IMR-90 (cell line): ENCODE results near the gene THYN1. TPM values are rescaled to one million over a fixed set of nuclear protein-coding genes. Genes with fewer than 3 reads are reported as not detected.

Source experiments
- ATAC-seq: fragments of 200-7000 bp; cut with Tn5 transposase; 2 replicates; pipeline ENCODE4 v1.9.1; 2020; ENCODE audit warnings: low read depth, mild to moderate bottlenecking, moderate library complexity
- Bru-seq: library from RNA; stranded (reverse); fragments of 400-500 nt; gene quantifications from one replicate; lab custom pipeline; 2021; lab: Mats Ljungman, UMichigan
- BruChase-seq, 2 experiments: library from RNA; stranded (reverse); fragments of 400-500 nt; gene quantifications; one replicate each; lab custom pipeline; 2021; lab: Mats Ljungman, UMichigan
- BruUV-seq: library from RNA; stranded (reverse); fragments of 400-500 nt; replicated peaks from 2 replicates; lab custom pipeline; 2021; lab: Mats Ljungman, UMichigan
- CTCF ChIA-PET: fragments of 300-600 bp; formaldehyde crosslinking; extraction: SDS; loops from one replicate; lab custom pipeline; 2021; ENCODE audit warnings: antibody characterized with exemption; lab: Yijun Ruan, JAX
- POLR2A ChIA-PET: fragments of 300-600 bp; sonication (Branson Sonifier 250); formaldehyde crosslinking; loops from one replicate; lab custom pipeline; 2022; ENCODE audit warnings: antibody characterized with exemption; ENCODE audit not compliant: unreplicated experiment; lab: Charles Lee
- DNase-seq: peaks from one replicate; pipeline ENCODE4 v3.0.0; 2013
- H2AFZ ChIP-seq: replicated peaks from 2 replicates; pipeline ENCODE3; 2013; ENCODE audit warnings: low read length, mild to moderate bottlenecking; ENCODE audit not compliant: poor library complexity
- H2AK5ac ChIP-seq: 2 replicates; pipeline ENCODE4 v1.6.1; 2013; ENCODE audit warnings: low read depth, low read length, inconsistent platforms
- H2AK9ac ChIP-seq: replicated peaks from 2 replicates; pipeline ENCODE3; 2013; ENCODE audit warnings: mild to moderate bottlenecking, low read depth, low read length, moderate library complexity; ENCODE audit not compliant: poor library complexity
- H2BK120ac ChIP-seq: 2 replicates; pipeline ENCODE4 v1.6.1; 2013; ENCODE audit warnings: low read depth, low read length, inconsistent platforms
- H2BK15ac ChIP-seq: 3 replicates; pipeline ENCODE4 v1.6.1; 2013; ENCODE audit warnings: low read depth, low read length, inconsistent platforms
- H2BK20ac ChIP-seq: 2 replicates; pipeline ENCODE4 v1.6.1; 2013; ENCODE audit warnings: low read depth, mild to moderate bottlenecking, inconsistent platforms, low read length, moderate library complexity
- H2BK5ac ChIP-seq: 2 replicates; pipeline ENCODE4 v1.6.1; 2013; ENCODE audit warnings: mild to moderate bottlenecking, low read depth, low read length, inconsistent platforms; ENCODE audit not compliant: poor library complexity, severe bottlenecking
- H3K14ac ChIP-seq: replicated peaks from 2 replicates; pipeline ENCODE4 v1.6.1; 2013; ENCODE audit warnings: low read depth, low read length, inconsistent platforms
- H3K18ac ChIP-seq: 2 replicates; pipeline ENCODE4 v1.6.1; 2013; ENCODE audit warnings: low read depth, low read length, control low read depth
- H3K23ac ChIP-seq: 2 replicates; pipeline ENCODE4 v1.6.1; 2013; ENCODE audit warnings: low read depth, low read length, inconsistent platforms
- H3K27ac ChIP-seq: 2 replicates; pipeline ENCODE4 v1.5.1; 2013; ENCODE audit warnings: mild to moderate bottlenecking, control low read depth, low read length; ENCODE audit not compliant: insufficient read depth
- H3K27me3 ChIP-seq: 2 replicates; pipeline ENCODE4 v1.6.1; 2013; ENCODE audit warnings: low read length; ENCODE audit not compliant: control insufficient read depth, insufficient read depth
- H3K36me3 ChIP-seq: 2 replicates; pipeline ENCODE4 v1.6.1; 2013; ENCODE audit warnings: low read length, mixed read lengths; ENCODE audit not compliant: control insufficient read depth, insufficient read depth
- H3K4ac ChIP-seq: 2 replicates; pipeline ENCODE4 v1.6.1; 2013; ENCODE audit warnings: low read depth, low read length, inconsistent platforms
- H3K4me1 ChIP-seq: 2 replicates; pipeline ENCODE4 v1.6.1; 2013; ENCODE audit warnings: low read length, mixed read lengths; ENCODE audit not compliant: control insufficient read depth, insufficient read depth
- H3K4me2 ChIP-seq: 2 replicates; pipeline ENCODE4 v1.6.1; 2013; ENCODE audit warnings: low read depth, mild to moderate bottlenecking, control low read depth, low read length, moderate library complexity
- H3K4me3 ChIP-seq: 2 replicates; pipeline ENCODE4 v1.5.1; 2013; ENCODE audit warnings: low read depth, mild to moderate bottlenecking, control low read depth, low read length, moderate library complexity; ENCODE audit not compliant: insufficient read depth
- H3K56ac ChIP-seq: 2 replicates; pipeline ENCODE4 v1.6.1; 2013; ENCODE audit warnings: low read length, inconsistent platforms; ENCODE audit not compliant: insufficient read depth; ENCODE audit errors: extremely low read depth
- H3K79me1 ChIP-seq, 2 experiments: 2 replicates each; pipeline ENCODE4 v1.6.1; 2013; ENCODE audit warnings: low read length in 2 of 2, inconsistent platforms in 1 of 2, low read depth in 1 of 2
- H3K9ac ChIP-seq: 2 replicates; pipeline ENCODE4 v1.6.1; 2013; ENCODE audit warnings: low read depth, low read length, control low read depth
- H3K9me1 ChIP-seq: 2 replicates; pipeline ENCODE4 v1.6.1; 2013; ENCODE audit warnings: low read length, inconsistent platforms; ENCODE audit not compliant: insufficient read depth
- H3K9me3 ChIP-seq: 2 replicates; pipeline ENCODE4 v1.6.1; 2013; ENCODE audit warnings: low read length; ENCODE audit not compliant: control insufficient read depth, insufficient read depth
- H4K20me1 ChIP-seq: 2 replicates; pipeline ENCODE4 v1.6.1; 2013; ENCODE audit warnings: low read length, inconsistent platforms; ENCODE audit not compliant: insufficient read depth
- H4K5ac ChIP-seq: 2 replicates; pipeline ENCODE4 v1.6.1; 2013; ENCODE audit warnings: mild to moderate bottlenecking, low read depth, low read length, control low read depth
- H4K8ac ChIP-seq, 2 experiments: 2 replicates each; pipeline ENCODE4 v1.6.1; 2013; ENCODE audit warnings: low read depth in 2 of 2, low read length in 2 of 2, control low read depth in 1 of 2, inconsistent platforms in 1 of 2
- H4K91ac ChIP-seq: 2 replicates; pipeline ENCODE4 v1.6.1; 2013; ENCODE audit warnings: low read depth, low read length, inconsistent platforms; ENCODE audit not compliant: insufficient read depth
- BHLHE40 ChIP-seq: fragments of 150-350 bp; IDR thresholded peaks from 2 replicates; pipeline ENCODE4 v1.6.1; 2016; ENCODE audit warnings: mild to moderate bottlenecking, low read depth, low read length
- CEBPB ChIP-seq: IDR thresholded peaks from 2 replicates; pipeline ENCODE4 v1.6.1; 2012; ENCODE audit warnings: low read depth, low read length, improper control_type of control experiment
- FOS ChIP-seq: fragments of 150-350 bp; IDR thresholded peaks from 2 replicates; pipeline ENCODE4 v1.6.1; 2016; ENCODE audit warnings: low read depth, low read length
- MAZ ChIP-seq: IDR thresholded peaks from 2 replicates; pipeline ENCODE4 v1.6.1; 2012; ENCODE audit warnings: low read depth, mild to moderate bottlenecking, low read length, improper control_type of control experiment, moderate library complexity, borderline replicate concordance
- MXI1 ChIP-seq: IDR thresholded peaks from 2 replicates; pipeline ENCODE4 v1.6.1; 2012; ENCODE audit warnings: low read depth, mild to moderate bottlenecking, low read length, moderate library complexity, borderline replicate concordance
- NFE2L2 ChIP-seq: fragments of 150-350 bp; IDR thresholded peaks from 2 replicates; pipeline ENCODE4 v1.6.1; 2016; ENCODE audit warnings: low read depth, mild to moderate bottlenecking, low read length
- POLR2A ChIP-seq: IDR thresholded peaks from 2 replicates; pipeline ENCODE4 v1.6.1; 2012; ENCODE audit warnings: mild to moderate bottlenecking, low read depth, low read length
- RAD21 ChIP-seq: IDR thresholded peaks from 2 replicates; pipeline ENCODE4 v1.6.1; 2012; ENCODE audit warnings: low read length, improper control_type of control experiment
- RCOR1 ChIP-seq: IDR thresholded peaks from 2 replicates; pipeline ENCODE4 v1.6.1; 2012; ENCODE audit warnings: mild to moderate bottlenecking, low read length, improper control_type of control experiment; ENCODE audit not compliant: insufficient replicate concordance
- RFX5 ChIP-seq: IDR thresholded peaks from 2 replicates; pipeline ENCODE4 v1.8.0; 2012; ENCODE audit warnings: low read depth, mild to moderate bottlenecking, low read length, moderate library complexity
- USF2 ChIP-seq: fragments of 150-350 bp; IDR thresholded peaks from 2 replicates; pipeline ENCODE4 v1.6.1; 2017; ENCODE audit warnings: mild to moderate bottlenecking, antibody characterized with exemption, low read length, low read depth
- WGBS, 2 experiments: methylation state at CpG; one replicate each; pipeline versions ENCODE4 v1.1.5 to v1.1.7; 2013; ENCODE audit warnings: missing lambda C conversion rate in 2 of 2; ENCODE audit not compliant: insufficient read length in 1 of 2; ENCODE audit errors: extremely low coverage in 2 of 2; 5-methylcytosine and 5-hydroxymethylcytosine counted together
- dilution Hi-C: fragments of 300-500 bp; cut with HindIII; formaldehyde crosslinking; loops from one replicate; pipeline ENCODE4 v1.14.3; 2018; ENCODE audit warnings: low sequenced_read_pairs; ENCODE audit not compliant: unreplicated experiment
- in situ Hi-C: fragments of 300-500 bp; cut with MboI; formaldehyde crosslinking; loops from 3 replicates; pipeline ENCODE4 v1.14.3; 2019; ENCODE audit warnings: low sequenced_read_pairs, inconsistent platforms, mixed read lengths
- intact Hi-C: fragments of 100-400 bp; cut with micrococcal nuclease; formaldehyde crosslinking; loops from 2 replicates; pipeline ENCODE4 v1.10.0; 2022
- long read RNA-seq: library from polyadenylated mRNA; unstranded; transcript quantifications from one replicate; pipeline ENCODE4 v2.0.0, GENCODE V29; 2021; ENCODE audit not compliant: unreplicated experiment
- polyA plus RNA-seq, 3 experiments: library from polyadenylated mRNA; depleted of rRNA; stranded (reverse); fragments of >200 nt; gene quantifications; 2 replicates each; pipeline ENCODE4 v1.2.3, GENCODE V29; 2012; ENCODE audit warnings: low replicate concordance in 1 of 3
- total RNA-seq: library from RNA; depleted of rRNA; stranded (reverse); fragments of >200 nt; gene quantifications from 2 replicates; pipeline ENCODE4 v1.2.3, GENCODE V29; 2012; rRNA removed
- TF ChIP-seq, protein P1 (sequence below): conservative IDR thresholded peaks from 2 replicates; pipeline ENCODE4 v1.5.1; 2012; ENCODE audit warnings: mild to moderate bottlenecking, low read depth, low read length, improper control_type of control experiment

THYN1 gene
- total RNA-seq (51.9 and 72.1 TPM in 2 replicates), polyA plus RNA-seq (2012; rRNA removed) (42.8 and 43.1 TPM in 2 replicates), Bru-seq, nascent RNA (percentile 52 among the genes with signal in this experiment), BruChase-seq, experiment 1, labeled RNA remaining after a 6-hour chase (percentile 49 among the genes with signal in this experiment), BruChase-seq, experiment 2, labeled RNA remaining after a 2-hour chase (percentile 41 among the genes with signal in this experiment)
- 21.1 and 28.2 TPM in 2 replicates for polyA plus RNA-seq (2012; cell fraction: cytosol; rRNA removed)
- polyA plus RNA-seq (2012; cell fraction: nucleus; rRNA removed; ENCODE audit: low replicate concordance), result 9.3 and 48.9 TPM in 2 replicates
- long read RNA-seq, transcript THYN1-203 (8 exons, 943 nt), result major isoform, 14 of 43 reads
- long read RNA-seq, transcript THYN1-201 (7 exons, 1,299 nt), result minor isoform, 8 of 43 reads
- long read RNA-seq, transcript THYN1-204 (8 exons, 893 nt), result minor isoform, 6 of 43 reads
- long read RNA-seq, partial matches to known transcripts, result 5 of 43 reads
- long read RNA-seq, other reads (novel, unspliced or antisense), result 8 of 43 reads

- H2BK20ac ChIP-seq, result no peak within 1 kb of the TSS
- peak within 1 kb of the TSS; percentile 96 for H2AFZ ChIP-seq
- no TSS peak for BruUV-seq
- ChIA-PET CTCF (interaction anchor here (0.6 to 1.2 kb wide), 2 partner anchors 9 to 48 kb away, joined by 4 to 7 read pairs; no protein-coding TSS in a partner anchor), POLR2A (no interaction called here)
- H3K9me1 ChIP-seq, result no peaks in the 10 kb centered on the region; the same call in 1 of the 2 replicates
- ATAC-seq, result peak; percentile 99
- H3K9me3 ChIP-seq, result no peaks in the 10 kb centered on the region
- H3K9ac ChIP-seq, result peak within 1 kb of the TSS; percentile 66
- H3K4me1 ChIP-seq, result no peaks in the 10 kb centered on the region; the same call in 1 of the 2 replicates
- peak within 1 kb of the TSS; percentile 44 for H4K5ac ChIP-seq
- peak within 1 kb of the TSS; percentile 83 for H2AK9ac ChIP-seq
- peak within 1 kb of the TSS; percentile 62 for H3K4me2 ChIP-seq
- in situ Hi-C loops (loop anchor here (10.0 kb wide), 1 partner anchor 209 kb away; no protein-coding TSS in a partner anchor), dilution Hi-C loops (no loop called here), intact Hi-C loops (loop anchor here (1.0 to 10.0 kb wide), 3 partner anchors 29 to 209 kb away; partner anchors contain the start of gene VPS26B)
- H3K27me3 ChIP-seq, result no peaks in the 10 kb centered on the region
- no peak within 1 kb of the TSS for H2BK120ac ChIP-seq
- peak; percentile 95 for DNase-seq
- H3K23ac ChIP-seq, result peak within 1 kb of the TSS; percentile 86
- peak within 1 kb of the TSS; percentile 2; the same call in 1 of the 2 replicates for H4K91ac ChIP-seq
- 0% methylated on average over 39 of the region's 70 CpGs; no CpG with 5 or more reads in 1 of the 2 experiments for WGBS, 2 experiments
- H3K14ac ChIP-seq, result peak within 1 kb of the TSS; percentile 57
- peak within 1 kb of the TSS; percentile 70; the same call in 1 of the 2 replicates for H3K56ac ChIP-seq
- H2BK15ac ChIP-seq, result no peak within 1 kb of the TSS
- H4K20me1 ChIP-seq, result no peaks in the 10 kb centered on the region; the same call in 1 of the 2 replicates
- peak within 1 kb of the TSS; percentile 54 to 76; a peak in 3 of 4 replicates for H4K8ac ChIP-seq
- peak within 1 kb of the TSS; percentile 44 for H3K4ac ChIP-seq
- H3K18ac ChIP-seq, result peak within 1 kb of the TSS; percentile 23; the same call in 1 of the 2 replicates
- H2BK5ac ChIP-seq, result peak within 1 kb of the TSS; percentile 63
- H2AK5ac ChIP-seq, result no peak within 1 kb of the TSS
- peak within 1 kb of the TSS; percentile 41 for H3K27ac ChIP-seq
- H3K36me3 ChIP-seq, result peaks cover 16% of the 10 kb centered on the region
- H3K79me1 ChIP-seq, result peaks cover 11 to 28% of the 10 kb centered on the region in 2 experiments
- peak within 1 kb of the TSS; percentile 61 for H3K4me3 ChIP-seq
- TF ChIP-seq MXI1 (peak; percentile 38; the same call in 1 of the 2 replicates), BHLHE40 (no peak), CEBPB (no peak), RAD21 (no peak), POLR2A (0 out of 2 replicates have a peak, but pooled peaks have one; percentile 22), USF2 (no peak), NFE2L2 (no peak), RCOR1 (no peak), RFX5 (no peak), MAZ (peak; percentile 64; the same call in 1 of the 2 replicates), FOS (no peak)
- TF ChIP-seq, protein P1, sequence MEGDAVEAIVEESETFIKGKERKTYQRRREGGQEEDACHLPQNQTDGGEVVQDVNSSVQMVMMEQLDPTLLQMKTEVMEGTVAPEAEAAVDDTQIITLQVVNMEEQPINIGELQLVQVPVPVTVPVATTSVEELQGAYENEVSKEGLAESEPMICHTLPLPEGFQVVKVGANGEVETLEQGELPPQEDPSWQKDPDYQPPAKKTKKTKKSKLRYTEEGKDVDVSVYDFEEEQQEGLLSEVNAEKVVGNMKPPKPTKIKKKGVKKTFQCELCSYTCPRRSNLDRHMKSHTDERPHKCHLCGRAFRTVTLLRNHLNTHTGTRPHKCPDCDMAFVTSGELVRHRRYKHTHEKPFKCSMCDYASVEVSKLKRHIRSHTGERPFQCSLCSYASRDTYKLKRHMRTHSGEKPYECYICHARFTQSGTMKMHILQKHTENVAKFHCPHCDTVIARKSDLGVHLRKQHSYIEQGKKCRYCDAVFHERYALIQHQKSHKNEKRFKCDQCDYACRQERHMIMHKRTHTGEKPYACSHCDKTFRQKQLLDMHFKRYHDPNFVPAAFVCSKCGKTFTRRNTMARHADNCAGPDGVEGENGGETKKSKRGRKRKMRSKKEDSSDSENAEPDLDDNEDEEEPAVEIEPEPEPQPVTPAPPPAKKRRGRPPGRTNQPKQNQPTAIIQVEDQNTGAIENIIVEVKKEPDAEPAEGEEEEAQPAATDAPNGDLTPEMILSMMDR, result no peak
Measured at GRCh38 chr11:134253188-134253993, at the start of gene THYN1, which contains the start of gene ACAD8. Gene THYN1, minus strand, starts transcription at chr11:134253352. Its CDS starts 470 bp downstream, at chr11:134252882. Gene ACAD8, plus strand, starts transcription at chr11:134253568. Its CDS starts 33 bp downstream, at chr11:134253601.
